Testis (tissue), 3 donors: ENCODE results near the gene GBF1. TPM values are rescaled to one million over a fixed set of nuclear protein-coding genes. Genes with fewer than 3 reads are reported as not detected.

Experiments
- DNase-seq: peaks from one replicate; pipeline ENCODE4 v3.0.0-alpha.2; 2019
- H3K27ac ChIP-seq, 2 donors: fragments of 200-600 bp; sonication (generic); one replicate each; pipeline ENCODE4 v1.5.1; 2019
- H3K27me3 ChIP-seq: fragments of 200-600 bp; sonication (generic); one replicate; pipeline ENCODE4 v1.5.1; 2019
- H3K36me3 ChIP-seq: fragments of 200-600 bp; sonication (generic); one replicate; pipeline ENCODE4 v1.5.1; 2017; ENCODE audit warnings: low read depth; ENCODE audit errors: missing control alignments
- H3K4me1 ChIP-seq: fragments of 200-600 bp; sonication (generic); one replicate; pipeline ENCODE4 v1.5.1; 2019
- H3K4me3 ChIP-seq, 2 donors: fragments of 200-600 bp; sonication (generic); one replicate each; pipeline ENCODE4 v1.5.1; 2017 to 2019
- H3K9me3 ChIP-seq: fragments of 200-600 bp; sonication (generic); one replicate; pipeline ENCODE4 v1.5.1; 2017
- CTCF ChIP-seq, 3 experiments: fragments of 450-650 bp in 2 of 3; fragments of 200-600 bp in 1 of 3; sonication (generic) in 1 of 3; IDR thresholded peaks; one replicate each; pipeline ENCODE4 v1.5.1; 2016 to 2019; ENCODE audit warnings: antibody characterized with exemption in 3 of 3, mild to moderate bottlenecking in 2 of 3, moderate library complexity in 1 of 3
- POLR2A ChIP-seq: fragments of 450-650 bp; IDR thresholded peaks from one replicate; pipeline ENCODE4 v1.6.1; 2017; ENCODE audit warnings: antibody characterized with exemption, mild to moderate bottlenecking, moderate library complexity
- WGBS, 2 donors: methylation state at CpG; one replicate each; pipeline ENCODE4 v1.1.5; 2018; 5-methylcytosine and 5-hydroxymethylcytosine counted together
- intact Hi-C: fragments of 100-400 bp; cut with DNase I; formaldehyde crosslinking; loops from one replicate; pipeline ENCODE4 v1.15.1; 2023; ENCODE audit warnings: low total_unique reads
- polyA plus RNA-seq: library from polyadenylated mRNA; stranded (reverse); fragments of 350-450 nt; fragmentation: Illumina TruSeq; extraction: RNeasy Lipid Tissue Mini Kit (QIAGEN cat#74804); gene quantifications from one replicate; pipeline ENCODE4 v1.2.3, GENCODE V29; 2014; ENCODE audit warnings: low read depth, low replicate concordance; ENCODE audit not compliant: insufficient read depth
- total RNA-seq, 2 donors: library from RNA; depleted of rRNA; stranded (reverse); fragments of >200 nt; gene quantifications; one replicate each; pipeline ENCODE4 v1.2.3, GENCODE V29; 2016

The GBF1 gene
- total and polyA plus RNA-seq, 3 donors from 2014 or later, result 58.2 to 76.4 (median 72.1) TPM

DNA sequence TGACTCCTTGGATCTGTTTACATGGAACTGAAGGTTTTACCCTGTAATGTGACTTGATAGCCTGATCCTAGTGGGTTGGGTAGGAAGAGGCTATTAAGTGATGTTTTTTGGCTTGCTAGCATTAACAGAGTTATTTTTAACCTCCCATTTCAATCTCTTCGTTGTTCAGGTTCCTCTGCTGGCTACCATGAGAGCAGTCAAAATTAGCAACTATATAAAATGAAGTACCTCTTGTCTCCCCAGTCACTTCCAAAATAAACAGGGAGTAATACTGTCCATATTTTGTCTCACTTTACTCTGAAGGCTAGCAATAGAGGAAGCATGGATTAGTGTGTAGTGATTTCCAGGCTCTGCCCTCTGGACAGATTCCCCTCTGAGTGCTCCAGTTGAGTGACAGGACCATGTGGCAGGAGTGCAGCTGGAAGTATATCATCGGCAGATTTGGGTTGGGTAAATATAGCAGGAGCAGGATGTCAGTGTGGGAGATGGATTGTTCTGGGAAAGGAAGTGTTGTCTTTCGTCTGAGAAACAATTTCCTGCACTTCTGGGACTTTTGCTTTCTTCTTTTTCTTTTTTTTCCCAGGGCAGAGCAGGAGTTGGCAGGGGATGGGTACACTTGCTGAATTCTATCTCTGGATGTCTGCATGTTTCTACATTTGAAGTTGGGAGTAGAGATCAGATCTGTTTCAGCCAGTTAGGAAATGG, 35.2 kb downstream of the GBF1 start:
- no peak for DNase-seq
- intact Hi-C loops, result no loop called here
- Histone ChIP-seq H3K9me3 (no peaks in the 10 kb centered on the region), H3K27me3 (no peaks in the 10 kb centered on the region), H3K27ac (no peak overlapping the region), H3K36me3 (no peaks in the 10 kb centered on the region), H3K4me1 (peaks cover 8% of the 10 kb centered on the region), H3K4me3 (no peak overlapping the region)
- WGBS, 2 donors, result 2 to 10% methylated on average over 3 of the region's 3 CpGs
- no peak for TF ChIP-seq POLR2A

DNA sequence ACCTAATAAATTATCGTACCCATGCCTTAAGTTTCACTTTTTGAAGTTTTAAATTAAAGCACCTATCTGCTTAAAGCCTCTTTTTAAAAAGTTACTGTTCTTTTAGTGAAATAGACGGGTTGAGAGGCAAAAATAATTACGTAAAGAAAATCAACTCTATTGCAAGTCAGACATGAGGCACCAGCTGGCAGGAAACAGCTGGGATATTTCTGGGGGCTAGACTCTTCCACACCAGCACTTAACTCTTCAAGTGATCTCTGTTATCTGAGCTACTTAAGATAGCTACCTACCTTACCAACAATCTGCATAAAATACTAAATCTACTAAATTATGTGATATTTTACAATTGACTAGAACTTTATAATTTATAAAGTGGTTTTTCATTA, 35.8 kb downstream of the GBF1 start:
- DNase-seq, result no peak
- WGBS, 2 donors, result 26 to 32% methylated on average over 3 of the region's 3 CpGs
- H3K9me3 ChIP-seq, result no peaks in the 10 kb centered on the region
- no peak overlapping the region for H3K4me3 ChIP-seq
- no peak overlapping the region for H3K27ac ChIP-seq
- no peaks in the 10 kb centered on the region for H3K27me3 ChIP-seq
- no peak for TF ChIP-seq POLR2A
- no peak for TF ChIP-seq CTCF (IDR thresholded peaks at IDR 0.05)
- H3K36me3 ChIP-seq, result no peaks in the 10 kb centered on the region
- intact Hi-C loops, result no loop called here
- H3K4me1 ChIP-seq, result peaks cover 8% of the 10 kb centered on the region

DNA sequence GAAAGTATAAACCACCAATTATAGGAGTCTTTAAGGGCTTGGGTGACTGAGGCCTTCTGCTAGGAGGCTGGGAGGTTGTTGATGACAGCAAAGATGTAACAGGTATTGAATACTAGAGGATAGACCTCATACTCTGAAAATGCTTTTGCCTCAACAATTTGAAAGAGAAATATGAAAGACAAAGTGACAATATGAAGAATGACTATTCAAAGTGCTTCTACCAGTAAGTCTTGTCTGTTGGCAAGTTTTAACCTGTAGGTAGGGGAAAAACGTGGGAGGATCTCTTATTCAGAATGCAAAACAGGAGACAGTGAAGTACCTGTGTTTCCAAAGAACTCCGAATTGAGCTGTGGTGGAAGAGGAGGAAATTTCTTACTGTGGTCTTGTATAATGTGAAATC, 38.2 kb downstream of the GBF1 start:
- Histone ChIP-seq H3K4me1 (peaks cover 8% of the 10 kb centered on the region), H3K27ac (no peak overlapping the region), H3K27me3 (no peaks in the 10 kb centered on the region), H3K36me3 (no peaks in the 10 kb centered on the region), H3K4me3 (no peak overlapping the region), H3K9me3 (no peaks in the 10 kb centered on the region)
- 63 to 67% methylated on average over 2 of the region's 2 CpGs for WGBS, 2 donors
- TF ChIP-seq CTCF (IDR thresholded peaks at IDR 0.05), result no peak
- TF ChIP-seq POLR2A, result no peak
- intact Hi-C loops, result no loop called here
- DNase-seq, result no peak

DNA sequence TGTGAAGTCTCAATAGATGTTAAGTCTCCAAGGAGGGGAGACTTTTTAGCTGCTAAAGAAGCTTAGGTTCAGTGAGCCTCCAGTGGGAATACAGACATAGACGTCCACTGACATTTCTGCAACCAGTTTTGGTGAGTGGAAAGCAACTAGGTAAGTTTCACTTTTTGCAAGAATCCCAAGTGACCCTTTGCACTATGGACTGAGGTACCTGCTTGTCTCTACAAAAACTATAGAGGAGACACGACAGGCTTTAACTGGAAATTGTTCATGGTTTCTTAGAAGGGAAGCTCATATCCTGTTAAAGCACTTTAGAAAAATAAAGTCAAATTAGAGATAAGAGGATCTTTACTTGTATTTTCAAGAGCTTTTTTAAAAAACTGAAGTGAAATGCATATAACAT, 38.6 kb downstream of the GBF1 start:
- WGBS, 2 donors, result 61 to 65% methylated on average over 2 of the region's 2 CpGs
- H3K27me3 ChIP-seq, result no peaks in the 10 kb centered on the region
- no peak for DNase-seq
- no peaks in the 10 kb centered on the region for H3K9me3 ChIP-seq
- H3K27ac ChIP-seq, result no peak overlapping the region
- TF ChIP-seq POLR2A, result no peak
- no peak for TF ChIP-seq CTCF (IDR thresholded peaks at IDR 0.05)
- no peaks in the 10 kb centered on the region for H3K36me3 ChIP-seq
- intact Hi-C loops, result no loop called here
- H3K4me1 ChIP-seq, result peaks cover 8% of the 10 kb centered on the region
- H3K4me3 ChIP-seq, result no peak overlapping the region

- Histone ChIP-seq H3K9me3 (no peaks in the 10 kb centered on the region), H3K27ac (no peak overlapping the region), H3K27me3 (no peaks in the 10 kb centered on the region), H3K36me3 (no peaks in the 10 kb centered on the region), H3K4me1 (peaks cover 8% of the 10 kb centered on the region), H3K4me3 (no peak overlapping the region)
- 96 to 97% methylated on average over 2 of the region's 2 CpGs for WGBS, 2 donors
- DNase-seq, result no peak
- intact Hi-C loops, result no loop called here
- TF ChIP-seq POLR2A, result no peak
- TF ChIP-seq CTCF (IDR thresholded peaks at IDR 0.05), result no peak
These were observed 39.2 kb downstream of the GBF1 start for GRCh38 chr10:102284531-102284930.
